Endothelial cell of umbilical vein (primary cell): ENCODE measurements around the gene PHF12. TPM values are rescaled to one million over a fixed set of nuclear protein-coding genes. Genes with fewer than 3 reads are reported as not detected.

ENCODE experiments used
- BruUV-seq: library from RNA; stranded (reverse); fragments of 400-500 nt; replicated peaks from 2 replicates; lab custom pipeline; 2021; lab: Mats Ljungman, UMichigan
- CTCF ChIA-PET: fragments of 300-600, 350-600 bp; sonication (Branson Sonifier 250); formaldehyde crosslinking; loops from one replicate; lab custom pipeline; 2021; ENCODE audit warnings: antibody characterized with exemption, inconsistent platforms; lab: Charles Lee
- POLR2A ChIA-PET: fragments of 300-600, 350-600 bp; sonication (Branson Sonifier 250); formaldehyde crosslinking; loops from one replicate; lab custom pipeline; 2021; ENCODE audit warnings: antibody characterized with exemption, inconsistent platforms; lab: Charles Lee
- DNase-seq: peaks from one replicate; pipeline ENCODE4 v3.0.0-alpha.2; 2011; ENCODE audit warnings: low read depth, low spot score
- FAIRE-seq: peaks from 2 replicates; lab custom pipeline; 2011; peaks lifted over from hg19 to GRCh38; lab: Jason Lieb, UNC
- H2AFZ ChIP-seq: 2 replicates; pipeline ENCODE4 v1.6.0; 2012; ENCODE audit warnings: low read depth, low read length, control low read depth, inconsistent platforms
- H3K27ac ChIP-seq: 2 replicates; pipeline ENCODE4 v1.5.1; 2011; ENCODE audit warnings: low read depth, mild to moderate bottlenecking, control low read depth, low read length, moderate library complexity; ENCODE audit not compliant: insufficient read depth
- H3K27me3 ChIP-seq, 2 experiments: 2 replicates each; pipeline versions ENCODE4 v1.6.0 to v1.6.1; 2011; ENCODE audit warnings: low read length in 2 of 2, mixed read lengths in 1 of 2; ENCODE audit not compliant: control insufficient read depth in 2 of 2, insufficient read depth in 2 of 2
- H3K36me3 ChIP-seq, 2 experiments: 2 replicates in 1 of 2; 3 replicates in 1 of 2; pipeline ENCODE4 v1.5.1; 2011; ENCODE audit warnings: low read length in 2 of 2, mild to moderate bottlenecking in 1 of 2, moderate library complexity in 1 of 2; ENCODE audit not compliant: control insufficient read depth in 2 of 2, insufficient read depth in 2 of 2; ENCODE audit errors: extremely low read depth in 1 of 2
- H3K4me1 ChIP-seq: 3 replicates; pipeline ENCODE4 v1.5.1; 2011; ENCODE audit warnings: mild to moderate bottlenecking, low read length; ENCODE audit not compliant: control insufficient read depth, insufficient read depth; ENCODE audit errors: extremely low read depth
- H3K4me2 ChIP-seq: 2 replicates; pipeline ENCODE4 v1.6.1; 2011; ENCODE audit warnings: low read length, control low read depth, mixed read lengths; ENCODE audit not compliant: insufficient read depth
- H3K4me3 ChIP-seq, 3 experiments: fragments of 200-600 bp in 1 of 3; sonication (generic), shearing (Covaris generic) in 1 of 3; replicated peaks in 1 of 3; 2 replicates each; pipeline ENCODE4 v1.5.1; 2011 to 2016; ENCODE audit warnings: control low read depth in 3 of 3, low read length in 3 of 3, mild to moderate bottlenecking in 2 of 3, inconsistent platforms in 1 of 3, low read depth in 1 of 3, moderate library complexity in 1 of 3; ENCODE audit not compliant: insufficient read depth in 1 of 3
- H3K79me2 ChIP-seq: 2 replicates; pipeline ENCODE4 v1.6.0; 2012; ENCODE audit warnings: low read length, inconsistent platforms; ENCODE audit not compliant: control insufficient read depth, insufficient read depth
- H3K9ac ChIP-seq: replicated peaks from 2 replicates; pipeline ENCODE3; 2011; ENCODE audit warnings: low read length, control low read depth; ENCODE audit not compliant: insufficient read depth; ENCODE audit errors: extremely low read depth
- H3K9me1 ChIP-seq: replicated peaks from 3 replicates; pipeline ENCODE4 v1.6.0; 2011; ENCODE audit warnings: mild to moderate bottlenecking, low read length; ENCODE audit not compliant: control insufficient read depth, insufficient read depth; ENCODE audit errors: extremely low read depth
- H3K9me3 ChIP-seq: replicated peaks from 2 replicates; pipeline ENCODE4 v1.5.1; 2012; ENCODE audit warnings: low read length, inconsistent platforms; ENCODE audit not compliant: control insufficient read depth, insufficient read depth
- H4K20me1 ChIP-seq: replicated peaks from 2 replicates; pipeline ENCODE3; 2011; ENCODE audit warnings: mild to moderate bottlenecking, low read length; ENCODE audit not compliant: control insufficient read depth, insufficient read depth; ENCODE audit errors: extremely low read depth
- CTCF ChIP-seq, 2 donors: IDR thresholded peaks; 1 replicate in 1 of 2; 2 replicates in 1 of 2; pipeline ENCODE4 v1.5.1; 2011; ENCODE audit warnings: low read length in 2 of 2, mild to moderate bottlenecking in 2 of 2, moderate library complexity in 2 of 2, control low read depth in 1 of 2, inconsistent platforms in 1 of 2, low read depth in 1 of 2; ENCODE audit not compliant: insufficient read depth in 1 of 2; ENCODE audit errors: extremely low read depth in 1 of 2
- EZH2 ChIP-seq: IDR thresholded peaks from 2 replicates; pipeline ENCODE4 v1.6.1; 2012; ENCODE audit warnings: borderline replicate concordance, low read depth, mild to moderate bottlenecking, moderate library complexity, low read length, inconsistent platforms; ENCODE audit not compliant: severe bottlenecking
- FOS ChIP-seq: IDR thresholded peaks from 2 replicates; pipeline ENCODE4 v1.6.1; 2011; ENCODE audit warnings: mild to moderate bottlenecking, low read length, moderate library complexity, borderline replicate concordance; ENCODE audit not compliant: insufficient read depth
- GATA2 ChIP-seq: IDR thresholded peaks from 2 replicates; pipeline ENCODE4 v1.7.0; 2011; ENCODE audit warnings: low read depth, mild to moderate bottlenecking, moderate library complexity, mixed read lengths, low read length; ENCODE audit not compliant: insufficient read length, insufficient read depth
- JUN ChIP-seq: IDR thresholded peaks from 2 replicates; pipeline ENCODE4 v1.6.1; 2011; ENCODE audit warnings: borderline replicate concordance, low read depth; ENCODE audit not compliant: insufficient read length, insufficient read depth
- MAX ChIP-seq: IDR thresholded peaks from 2 replicates; pipeline ENCODE4 v1.6.1; 2011; ENCODE audit not compliant: insufficient read depth, insufficient read length
- MYC ChIP-seq: IDR thresholded peaks from one replicate; pipeline ENCODE4 v1.6.1; 2011; ENCODE audit warnings: mild to moderate bottlenecking, low read depth, low read length
- POLR2A ChIP-seq: IDR thresholded peaks from 2 replicates; pipeline ENCODE4 v1.6.1; 2012; ENCODE audit warnings: low read depth, mild to moderate bottlenecking, control low read depth, low read length
- POLR2AphosphoS5 ChIP-seq: IDR thresholded peaks from 2 replicates; pipeline ENCODE4 v1.6.1; 2012; ENCODE audit warnings: low read depth, mild to moderate bottlenecking, control low read depth, low read length, moderate library complexity; ENCODE audit not compliant: insufficient read depth
- dilution Hi-C: fragments of 300-500 bp; cut with MboI; formaldehyde crosslinking; loops from one replicate; pipeline ENCODE4 v1.15.0; 2019; ENCODE audit warnings: low sequenced_read_pairs; ENCODE audit not compliant: extremely low pct_ligation_motif_present
- intact Hi-C: fragments of 100-400 bp; cut with micrococcal nuclease; formaldehyde crosslinking; loops from one replicate; pipeline ENCODE4 v1.10.0; 2022
- polyA plus RNA-seq, 4 experiments: library from polyadenylated mRNA; depleted of rRNA in 3 of 4; stranded (reverse) in 3 of 4; unstranded in 1 of 4; fragments of >200 nt; gene quantifications; 2 replicates each; pipeline versions ENCODE4 v1.2.1 to v1.2.3, GENCODE V29; 2011 to 2012; ENCODE audit warnings: missing spikeins in 1 of 4
- total RNA-seq: library from RNA; stranded (reverse); gene quantifications from 2 replicates; pipeline ENCODE4 v1.2.3, GENCODE V29; 2021

Gene PHF12
- total and polyA plus RNA-seq, 2 donors (not counting 3 experiments of a cell fraction or from before 2014, with no cell fraction given), result 26.6 to 44.2 TPM

GRCh38 chr17:28911411-28912045 lies 39.8 kb downstream of the PHF12 start:
- DNase-seq (no peak), FAIRE-seq (no peak)
- ChIA-PET CTCF (interaction anchor here (0.7 to 7.3 kb wide), 22 partner anchors 9 to 192 kb away, joined by 3 to 62 read pairs (median 4); partner anchors contain the start of genes DHRS13, FAM222B, PHF12 and RPL23A), POLR2A (no interaction called here)
- intact Hi-C loops (loop anchor here (1.0 kb wide), 1 partner anchor 42 kb away; no protein-coding TSS in a partner anchor), dilution Hi-C loops (no loop called here)
- Histone ChIP-seq H3K9me3 (no peaks in the 10 kb centered on the region), H2AFZ (no peak overlapping the region), H4K20me1 (no peaks in the 10 kb centered on the region), H3K79me2 (no peaks in the 10 kb centered on the region), H3K4me3 (no peak overlapping the region), H3K9me1 (no peaks in the 10 kb centered on the region), H3K27me3 (no peaks in the 10 kb centered on the region), H3K27ac (peak overlapping the region; percentile 25), H3K9ac (no peak overlapping the region), H3K4me1 (peaks cover 21% of the 10 kb centered on the region), H3K4me2 (no peak overlapping the region), H3K36me3 (peaks cover 28 to 61% of the 10 kb centered on the region in 2 experiments)
- no peak for TF ChIP-seq MAX
- TF ChIP-seq GATA2, result no peak
- no peak for TF ChIP-seq EZH2
- TF ChIP-seq POLR2A, result no peak
- TF ChIP-seq MYC, result no peak
- TF ChIP-seq JUN, result no peak
- no peak for TF ChIP-seq FOS
- TF ChIP-seq POLR2AphosphoS5, result no peak
- no peak for TF ChIP-seq CTCF (IDR thresholded peaks at IDR 0.05; ENCODE audit: extremely low read depth in 1 of 2, insufficient read depth in 1 of 2, low read depth in 1 of 2, low read length in 2 of 2)
- BruUV-seq, result no TSS peak
